Upper lobe of left lung (tissue), 4 donors: Measurements from ENCODE around the gene NEK11.
"Not testable (repeated sequence)": the region's sequence is repeated elsewhere in the genome, so short reads cannot be mapped to it uniquely, and the experiment has no call there.

ENCODE experiments used
- CTCF ChIP-seq, 6 experiments: fragments of 450-650 bp in 4 of 6; fragments of 200-600 bp in 2 of 6; sonication (generic) in 2 of 6; IDR thresholded peaks; one replicate each; pipeline ENCODE4 v1.5.1; 2016 to 2019; ENCODE audit warnings: antibody characterized with exemption in 6 of 6
- EP300 ChIP-seq, 4 donors: sonication (generic); formaldehyde crosslinking; IDR thresholded peaks; one replicate each; pipeline ENCODE4 v1.5.1; 2017; ENCODE audit warnings: antibody characterized with exemption in 4 of 4, control low read depth in 2 of 4
- POLR2AphosphoS5 ChIP-seq, 2 donors: sonication (generic); formaldehyde crosslinking; IDR thresholded peaks; one replicate each; pipeline ENCODE4 v1.5.1; 2017; ENCODE audit warnings: antibody characterized with exemption in 2 of 2

GRCh38 chr3:131042271-131042985, 15.8 kb downstream of the NEK11 start:
- not testable (repeated sequence) for TF ChIP-seq EP300, POLR2AphosphoS5, CTCF (IDR thresholded peaks at IDR 0.05)
